ENCODE results near the gene ZNF473. TPM values are rescaled to one million over a fixed set of nuclear protein-coding genes. Genes with fewer than 3 reads are reported as not detected.
"Not testable (repeated sequence)": the region's sequence is repeated elsewhere in the genome, so short reads cannot be mapped to it uniquely, and the experiment has no call there.

The ZNF473 gene
- total RNA-seq, 1 experiment from 2014 or later: 19.0 TPM

- not testable (repeated sequence) for DNase-seq; H3T11ph ChIP-seq (ENCODE audit: low read length); H3K27me3 ChIP-seq (ENCODE audit: insufficient read depth, low read length); H2BK20ac ChIP-seq (ENCODE audit: low read depth, low read length, poor library complexity, severe bottlenecking); H3K18ac ChIP-seq (ENCODE audit: insufficient read length, low read depth, low read length); H3K4ac ChIP-seq (ENCODE audit: low read depth, low read length); H3K27ac ChIP-seq (ENCODE audit: insufficient read length, low read depth, low read length); H3K23me2 ChIP-seq (ENCODE audit: insufficient read length, low read depth, low read length, poor library complexity, severe bottlenecking); H3K9ac ChIP-seq (ENCODE audit: extremely low read depth, insufficient read length, low read length); H2AFZ ChIP-seq (ENCODE audit: low read length); H3K14ac ChIP-seq (ENCODE audit: insufficient read depth, low read length); H3K4me3 Mint-ChIP-seq; H2BK15ac ChIP-seq (ENCODE audit: low read depth, low read length); H4K8ac ChIP-seq (replicated peaks; ENCODE audit: insufficient read length, low read depth, low read length); H2AK5ac ChIP-seq (ENCODE audit: insufficient read length, low read length); H3K27me3 Mint-ChIP-seq (ENCODE audit: low read depth); H3K27ac Mint-ChIP-seq; H3K56ac ChIP-seq (ENCODE audit: insufficient read length, low read depth, low read length); H4K5ac ChIP-seq (ENCODE audit: insufficient read length, low read depth, low read length); H2BK5ac ChIP-seq (ENCODE audit: insufficient read length, low read length); H4K91ac ChIP-seq (ENCODE audit: insufficient read length, low read depth, low read length); H2BK12ac ChIP-seq (ENCODE audit: insufficient read length, low read depth, low read length); H3K4me1 ChIP-seq (ENCODE audit: insufficient read depth, low read length); H3K79me1 ChIP-seq (ENCODE audit: insufficient read depth, low read depth, low read length, poor library complexity, severe bottlenecking); H3K23ac ChIP-seq (ENCODE audit: insufficient read length, low read depth, low read length); H3K36me3 Mint-ChIP-seq (ENCODE audit: insufficient read depth in 1 of 3, low read depth in 3 of 3); H3K4me1 Mint-ChIP-seq; H2BK120ac ChIP-seq (ENCODE audit: low read depth, low read length, poor library complexity, severe bottlenecking); H3K4me2 ChIP-seq (ENCODE audit: insufficient read depth, insufficient read length, low read length); H3K79me2 ChIP-seq (ENCODE audit: insufficient read depth, low read length); H4K20me1 ChIP-seq (ENCODE audit: control insufficient read depth, insufficient read depth, insufficient read length)
- WGBS (ENCODE audit: extremely low coverage, insufficient read length, low lambda C conversion rate): no CpG with 5 or more reads among the region's 10 CpGs
- H3K9me3 ChIP-seq (ENCODE audit: control insufficient read depth, low read depth, low read length): peaks cover 15% of the 10 kb centered on the region
- H3K9me3 Mint-ChIP-seq: peaks cover 25 to 69% of the 10 kb centered on the region in 2 experiments
Measured at GRCh38 chr19:50076581-50077355, 51.0 kb downstream of the ZNF473 start.

GRCh38 chr19:50079014-50079413 is 53.2 kb downstream of the ZNF473 start:
- H3K4me3 Mint-ChIP-seq; H3K4me2 ChIP-seq (ENCODE audit: insufficient read depth, insufficient read length, low read length); H2BK120ac ChIP-seq (ENCODE audit: low read depth, low read length, poor library complexity, severe bottlenecking); H4K8ac ChIP-seq (replicated peaks; ENCODE audit: insufficient read length, low read depth, low read length); DNase-seq; H3K27me3 ChIP-seq (ENCODE audit: insufficient read depth, low read length); H2BK12ac ChIP-seq (ENCODE audit: insufficient read length, low read depth, low read length); H3K4me1 ChIP-seq (ENCODE audit: insufficient read depth, low read length); H3K36me3 Mint-ChIP-seq (ENCODE audit: insufficient read depth in 1 of 3, low read depth in 3 of 3); H3T11ph ChIP-seq (ENCODE audit: low read length); H3K9me3 ChIP-seq (ENCODE audit: control insufficient read depth, low read depth, low read length); H3K23ac ChIP-seq (ENCODE audit: insufficient read length, low read depth, low read length); H3K4me1 Mint-ChIP-seq; H3K79me2 ChIP-seq (ENCODE audit: insufficient read depth, low read length); H2BK5ac ChIP-seq (ENCODE audit: insufficient read length, low read length); H2BK15ac ChIP-seq (ENCODE audit: low read depth, low read length); H4K5ac ChIP-seq (ENCODE audit: insufficient read length, low read depth, low read length); H3K9ac ChIP-seq (ENCODE audit: extremely low read depth, insufficient read length, low read length); H3K14ac ChIP-seq (ENCODE audit: insufficient read depth, low read length); H3K18ac ChIP-seq (ENCODE audit: insufficient read length, low read depth, low read length); H3K27me3 Mint-ChIP-seq (ENCODE audit: low read depth); H2AFZ ChIP-seq (ENCODE audit: low read length); H2AK5ac ChIP-seq (ENCODE audit: insufficient read length, low read length); H4K91ac ChIP-seq (ENCODE audit: insufficient read length, low read depth, low read length); H3K79me1 ChIP-seq (ENCODE audit: insufficient read depth, low read depth, low read length, poor library complexity, severe bottlenecking); H3K4ac ChIP-seq (ENCODE audit: low read depth, low read length); H3K23me2 ChIP-seq (ENCODE audit: insufficient read length, low read depth, low read length, poor library complexity, severe bottlenecking); H2BK20ac ChIP-seq (ENCODE audit: low read depth, low read length, poor library complexity, severe bottlenecking); H3K27ac ChIP-seq (ENCODE audit: insufficient read length, low read depth, low read length); H3K56ac ChIP-seq (ENCODE audit: insufficient read length, low read depth, low read length); H4K20me1 ChIP-seq (ENCODE audit: control insufficient read depth, insufficient read depth, insufficient read length); H3K27ac Mint-ChIP-seq: not testable (repeated sequence)
- peaks cover 25 to 58% of the 10 kb centered on the region in 2 experiments for H3K9me3 Mint-ChIP-seq
- no CpG with 5 or more reads among the region's 5 CpGs for WGBS (ENCODE audit: extremely low coverage, insufficient read length, low lambda C conversion rate)
